ENCODE measurements around the gene WSCD2. TPM values are rescaled to one million over a fixed set of nuclear protein-coding genes. Genes with fewer than 3 reads are reported as not detected.

The WSCD2 gene
- polyA plus RNA-seq, 1 experiment, result not detected

GRCh38 chr12:108146035-108146893 is 17.2 kb downstream of the WSCD2 start:
- Histone ChIP-seq H3K36me3 (ENCODE audit: control insufficient read depth, insufficient read depth, low read length) (no peaks in the 10 kb centered on the region), H3K27me3 (ENCODE audit: control insufficient read depth, insufficient read depth, low read length) (no peaks in the 10 kb centered on the region), H3K4me3 (ENCODE audit: low read depth, low read length) (no peak overlapping the region)
- CTCF ChIA-PET, result no interaction called here
- no peak for TF ChIP-seq CTCF (IDR thresholded peaks at IDR 0.05; ENCODE audit: insufficient read depth, low read depth, low read length)
- POLR2A ChIA-PET, result no interaction called here
- DNase-seq (ENCODE audit: low read depth), result no peak

- POLR2A ChIA-PET, result no interaction called here
These were observed 18.2 kb downstream of the WSCD2 start for GRCh38 chr12:108147279-108147678.

GRCh38 chr12:108148521-108149074 is 19.5 kb downstream of the WSCD2 start:
- Histone ChIP-seq H3K4me3 (ENCODE audit: low read depth, low read length) (no peak overlapping the region), H3K36me3 (ENCODE audit: control insufficient read depth, insufficient read depth, low read length) (no peaks in the 10 kb centered on the region), H3K27me3 (ENCODE audit: control insufficient read depth, insufficient read depth, low read length) (no peaks in the 10 kb centered on the region)
- DNase-seq (ENCODE audit: low read depth), result no peak
- ChIA-PET CTCF (interaction anchor here (0.8 kb wide), 1 partner anchor 9 kb away, joined by 3 read pairs; no protein-coding TSS in a partner anchor), POLR2A (no interaction called here)
- no peak for TF ChIP-seq CTCF (IDR thresholded peaks at IDR 0.05; ENCODE audit: insufficient read depth, low read depth, low read length)

More at GRCh38 chr12:108147279-108147678, 18.2 kb downstream of the WSCD2 start:
- Histone ChIP-seq H3K4me3 (ENCODE audit: low read depth, low read length) (no peak overlapping the region), H3K36me3 (ENCODE audit: control insufficient read depth, insufficient read depth, low read length) (no peaks in the 10 kb centered on the region), H3K27me3 (ENCODE audit: control insufficient read depth, insufficient read depth, low read length) (no peaks in the 10 kb centered on the region)
- CTCF ChIA-PET, result no interaction called here
- TF ChIP-seq CTCF (IDR thresholded peaks at IDR 0.05; ENCODE audit: insufficient read depth, low read depth, low read length), result no peak
- DNase-seq (ENCODE audit: low read depth), result no peak

GRCh38 chr12:108150436-108150835 is 21.3 kb downstream of the WSCD2 start:
- Histone ChIP-seq H3K4me3 (ENCODE audit: low read depth, low read length) (no peak overlapping the region), H3K27me3 (ENCODE audit: control insufficient read depth, insufficient read depth, low read length) (no peaks in the 10 kb centered on the region), H3K36me3 (ENCODE audit: control insufficient read depth, insufficient read depth, low read length) (no peaks in the 10 kb centered on the region)
- no peak for DNase-seq (ENCODE audit: low read depth)
- ChIA-PET POLR2A (no interaction called here), CTCF (no interaction called here)
- TF ChIP-seq CTCF (IDR thresholded peaks at IDR 0.05; ENCODE audit: insufficient read depth, low read depth, low read length), result no peak

GRCh38 chr12:108151533-108152169 is 22.6 kb downstream of the WSCD2 start:
- CTCF ChIA-PET, result no interaction called here
- POLR2A ChIA-PET, result no interaction called here
- no peak overlapping the region for H3K4me3 ChIP-seq (ENCODE audit: low read depth, low read length)

More at GRCh38 chr12:108151533-108152169, 22.6 kb downstream of the WSCD2 start:
- H3K36me3 ChIP-seq (ENCODE audit: control insufficient read depth, insufficient read depth, low read length), result no peaks in the 10 kb centered on the region
- DNase-seq (ENCODE audit: low read depth), result no peak
- H3K27me3 ChIP-seq (ENCODE audit: control insufficient read depth, insufficient read depth, low read length), result no peaks in the 10 kb centered on the region
- TF ChIP-seq CTCF (IDR thresholded peaks at IDR 0.05; ENCODE audit: insufficient read depth, low read depth, low read length), result no peak
